ENCODE results near the gene INAFM1.
"Not testable (repeated sequence)": the region's sequence is repeated elsewhere in the genome, so short reads cannot be mapped to it uniquely, and the experiment has no call there.

INAFM1 gene

DNA sequence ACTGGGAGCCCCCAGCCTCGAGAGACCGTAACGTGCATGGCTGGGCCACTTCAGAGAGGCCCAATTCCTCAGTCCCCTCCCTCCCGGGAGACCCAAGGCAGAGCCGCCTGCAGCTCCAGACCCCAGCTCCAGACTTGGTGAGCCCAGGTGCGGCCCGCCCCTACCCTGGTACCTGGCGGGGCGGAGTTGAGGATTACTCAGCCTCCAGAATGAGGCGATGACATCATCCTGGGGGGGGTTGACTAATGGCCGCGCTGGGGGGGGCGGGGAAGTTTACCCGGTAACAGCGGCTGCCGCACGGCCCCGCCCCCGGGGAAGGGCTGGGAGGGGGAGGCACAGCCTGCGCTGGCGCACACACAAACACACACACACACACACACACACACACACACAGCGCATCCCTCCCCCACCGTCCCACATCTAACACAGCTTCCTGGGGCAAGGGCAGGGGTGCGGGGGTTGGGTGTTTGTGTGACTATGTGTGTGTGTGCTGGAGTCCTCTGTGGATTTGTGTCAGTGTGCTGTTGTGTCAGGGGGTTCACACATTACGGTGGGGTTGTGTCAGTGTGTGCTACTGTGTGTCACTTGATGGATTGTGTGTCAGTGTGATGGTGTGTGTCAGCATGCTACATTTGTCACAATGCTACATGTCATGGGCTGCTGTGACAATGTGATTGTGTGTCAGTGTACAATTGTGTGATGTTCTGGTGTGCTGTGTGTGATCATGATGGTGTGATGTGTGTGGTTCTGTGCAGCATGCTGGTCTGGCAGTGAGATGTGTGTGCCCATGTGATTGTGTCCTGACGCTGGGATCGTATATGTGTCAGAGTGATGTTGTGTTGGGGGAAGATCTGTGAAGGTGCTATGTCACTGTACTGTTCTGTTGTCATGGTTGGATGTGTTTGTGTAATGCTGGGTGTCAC lies 33.4 kb upstream of the INAFM1 start:
- DNase-seq (ENCODE audit: low read depth in 2 of 2): peak; percentile 74 to 80

DNA sequence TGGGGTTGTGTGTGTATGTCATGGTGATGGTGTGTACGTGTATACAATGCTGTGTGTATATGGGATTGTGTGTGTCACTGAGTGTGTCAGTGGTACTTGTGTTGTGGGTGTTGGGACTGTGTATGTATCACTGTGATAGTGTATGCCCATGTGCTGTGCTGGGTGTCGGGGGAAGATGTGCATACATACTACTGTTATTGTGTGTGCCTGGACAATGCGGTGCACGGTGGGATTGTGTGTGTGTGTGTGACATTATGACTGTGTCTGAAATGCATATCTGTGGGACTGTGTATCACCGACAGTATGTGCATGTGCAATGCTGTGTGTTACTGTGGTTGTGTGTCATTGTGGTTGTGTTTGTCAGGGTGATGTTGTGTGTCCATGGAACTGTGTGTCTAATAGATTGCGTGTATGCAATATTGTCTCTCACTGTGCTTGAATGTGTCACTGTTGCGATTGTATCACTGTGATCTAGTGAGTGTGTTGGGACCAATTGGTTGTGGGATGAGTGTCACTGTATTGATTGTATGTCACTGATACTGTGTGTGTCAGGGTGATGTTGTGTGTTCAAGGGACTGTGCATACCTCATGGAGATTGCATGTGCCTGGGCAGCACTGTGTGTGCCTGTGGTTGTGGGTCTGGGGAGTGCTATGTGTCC lies 32.6 kb upstream of the INAFM1 start:
- DNase-seq (ENCODE audit: low read depth in 2 of 2): no peak

DNA sequence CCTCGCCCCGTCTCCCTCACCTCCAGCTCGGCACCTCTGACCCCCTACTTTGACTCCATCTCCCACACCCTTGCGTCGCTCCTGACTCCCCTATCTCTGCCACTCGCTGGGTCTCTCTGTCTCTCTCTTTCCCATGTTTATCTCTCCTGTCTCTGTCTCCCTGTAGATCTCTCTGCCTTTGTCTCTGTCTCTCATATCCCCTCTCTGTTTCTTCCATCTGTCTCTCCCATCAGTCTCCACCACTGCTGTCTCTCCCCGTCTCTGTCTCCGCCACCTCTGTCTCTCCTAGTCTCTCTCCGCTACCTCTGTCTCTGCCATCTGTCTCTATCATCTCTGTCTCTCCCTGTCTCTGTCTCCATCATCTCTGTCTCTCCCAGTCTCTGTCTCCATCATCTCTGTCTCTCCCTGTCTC lies 31.3 kb upstream of the INAFM1 start:
- DNase-seq (ENCODE audit: low read depth in 2 of 2): no peak

DNA sequence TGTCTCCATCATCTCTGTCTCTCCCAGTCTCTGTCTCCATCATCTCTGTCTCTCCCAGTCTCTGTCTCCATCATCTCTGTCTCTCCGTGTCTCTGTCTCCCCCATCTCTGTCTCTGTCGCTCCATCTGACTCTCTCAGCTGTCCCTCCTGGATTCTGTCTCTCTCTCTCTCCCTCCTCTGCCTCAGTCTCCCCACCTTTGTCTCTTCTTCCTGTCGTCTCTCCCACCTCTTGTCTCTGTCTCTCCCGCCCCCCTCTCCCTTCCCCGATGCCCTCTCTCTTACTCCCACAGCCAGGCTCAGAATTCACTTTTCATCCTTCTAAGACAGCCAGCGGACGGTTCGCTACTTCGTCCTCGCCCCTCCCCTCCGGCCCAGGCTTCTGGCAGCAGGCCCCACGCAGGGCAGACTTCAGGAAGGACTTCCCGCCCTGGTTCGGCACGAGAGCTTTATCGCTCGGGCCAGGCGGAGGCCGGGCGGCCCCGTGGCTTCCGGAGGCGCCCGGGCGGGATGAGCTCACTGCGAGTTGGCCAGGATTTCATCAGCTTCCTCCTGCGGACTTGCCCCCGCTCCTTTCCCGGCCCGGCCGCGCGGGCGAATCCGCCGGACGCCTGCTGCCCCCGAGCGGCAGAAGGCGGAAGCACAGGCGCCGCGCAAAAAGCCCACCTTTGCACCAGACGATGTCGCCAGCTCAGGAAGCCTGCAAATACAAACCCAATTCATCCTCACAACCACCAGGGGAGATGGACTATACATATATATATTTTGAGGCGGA lies 30.7 kb upstream of the INAFM1 start:
- peak; percentile 78 for DNase-seq (ENCODE audit: low read depth in 2 of 2)

DNA sequence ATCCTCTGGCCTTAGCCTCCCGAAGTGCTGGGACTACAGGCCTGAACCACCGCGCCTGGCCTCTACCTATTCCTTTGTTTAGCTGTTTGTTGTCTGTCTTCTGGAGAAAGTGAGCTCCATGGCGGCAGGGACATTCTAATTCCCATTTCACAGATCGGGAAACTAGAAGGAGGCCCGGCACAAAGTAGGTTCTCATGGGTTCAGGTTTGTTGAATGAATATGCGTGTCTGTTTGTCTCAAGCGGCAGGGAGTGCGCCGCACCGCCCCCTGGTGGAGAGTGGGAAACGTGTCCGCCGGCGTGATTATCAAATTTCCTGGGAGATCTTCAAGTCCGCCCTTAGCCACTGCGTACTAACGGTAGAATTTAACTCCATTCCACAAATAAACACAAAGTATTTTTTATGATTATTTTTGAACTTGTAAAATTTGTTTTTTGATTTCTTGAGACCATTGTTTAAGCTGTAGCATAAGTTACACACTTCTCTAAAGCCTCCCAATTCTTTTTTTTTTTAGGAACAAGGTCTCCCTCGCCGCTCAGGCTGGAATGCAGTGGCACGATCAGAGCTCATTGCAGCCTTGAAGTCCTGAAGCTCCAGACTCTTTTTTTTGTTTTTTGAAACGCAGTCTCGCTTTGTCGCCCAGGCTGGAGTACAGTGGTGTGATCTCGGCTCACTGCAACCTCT lies 27.2 kb upstream of the INAFM1 start:
- peak in 1 of 2 donors; percentile 69 for DNase-seq (ENCODE audit: low read depth in 2 of 2)

DNA sequence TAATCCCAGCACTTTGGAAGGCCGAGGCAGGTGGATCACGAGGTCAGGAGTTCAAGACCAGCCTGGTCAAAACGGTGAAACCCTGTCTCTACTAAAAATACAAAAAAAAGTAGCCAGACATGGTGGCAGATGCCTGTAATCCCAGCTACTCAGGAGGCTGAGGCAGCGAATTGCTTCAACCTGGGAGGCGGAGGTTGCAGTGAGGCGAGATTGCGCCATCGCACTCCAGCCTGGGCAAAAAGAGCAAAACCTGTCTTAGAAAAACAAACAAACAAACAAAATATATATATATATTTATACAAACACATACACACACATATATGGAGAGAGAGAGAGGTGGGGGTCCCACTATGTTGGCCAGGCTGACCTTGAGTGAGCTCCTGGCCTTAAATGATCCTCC lies 21.7 kb upstream of the INAFM1 start:
- DNase-seq (ENCODE audit: low read depth in 2 of 2): not testable (repeated sequence)

DNA sequence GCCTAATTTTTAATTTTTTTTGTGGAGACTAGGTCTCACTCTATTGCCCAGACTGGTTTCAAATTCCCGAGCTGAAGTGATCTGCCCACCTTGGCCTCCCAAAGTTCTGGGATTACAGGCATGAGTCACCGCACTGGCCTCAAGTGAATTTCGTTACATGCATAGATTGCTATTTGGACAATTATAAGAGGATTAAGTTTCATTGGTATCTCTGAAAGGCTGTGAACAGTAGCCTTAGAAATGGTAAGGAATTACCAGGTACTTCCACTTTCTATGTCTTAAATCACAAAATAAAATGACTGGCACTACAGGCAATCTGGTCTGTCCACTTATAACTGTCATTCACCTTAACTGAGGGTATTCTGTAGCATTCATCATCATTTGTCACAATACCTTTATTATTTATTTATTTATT lies 21.2 kb upstream of the INAFM1 start:
- no peak for DNase-seq (ENCODE audit: low read depth in 2 of 2)

DNA sequence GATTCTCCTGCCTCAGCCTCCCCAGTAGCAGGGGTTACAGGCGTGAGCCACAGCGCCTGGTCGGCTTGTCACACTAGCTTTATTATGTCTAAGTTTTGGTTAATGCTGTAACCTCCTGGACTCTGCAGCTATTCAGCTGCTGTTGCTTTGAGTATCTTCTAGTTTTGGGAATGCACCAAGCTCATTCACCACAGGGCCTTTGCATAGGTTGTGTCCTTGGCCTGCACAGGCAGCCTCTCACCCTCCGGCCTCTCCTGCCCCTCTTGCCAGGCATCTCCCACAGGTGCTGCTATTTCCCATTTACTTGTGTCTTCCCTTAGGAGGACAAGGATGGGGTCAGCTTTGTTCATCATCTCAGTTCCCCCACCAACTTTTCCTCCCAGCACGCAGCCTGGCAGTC lies 20.7 kb upstream of the INAFM1 start:
- DNase-seq (ENCODE audit: low read depth in 2 of 2): no peak

DNA sequence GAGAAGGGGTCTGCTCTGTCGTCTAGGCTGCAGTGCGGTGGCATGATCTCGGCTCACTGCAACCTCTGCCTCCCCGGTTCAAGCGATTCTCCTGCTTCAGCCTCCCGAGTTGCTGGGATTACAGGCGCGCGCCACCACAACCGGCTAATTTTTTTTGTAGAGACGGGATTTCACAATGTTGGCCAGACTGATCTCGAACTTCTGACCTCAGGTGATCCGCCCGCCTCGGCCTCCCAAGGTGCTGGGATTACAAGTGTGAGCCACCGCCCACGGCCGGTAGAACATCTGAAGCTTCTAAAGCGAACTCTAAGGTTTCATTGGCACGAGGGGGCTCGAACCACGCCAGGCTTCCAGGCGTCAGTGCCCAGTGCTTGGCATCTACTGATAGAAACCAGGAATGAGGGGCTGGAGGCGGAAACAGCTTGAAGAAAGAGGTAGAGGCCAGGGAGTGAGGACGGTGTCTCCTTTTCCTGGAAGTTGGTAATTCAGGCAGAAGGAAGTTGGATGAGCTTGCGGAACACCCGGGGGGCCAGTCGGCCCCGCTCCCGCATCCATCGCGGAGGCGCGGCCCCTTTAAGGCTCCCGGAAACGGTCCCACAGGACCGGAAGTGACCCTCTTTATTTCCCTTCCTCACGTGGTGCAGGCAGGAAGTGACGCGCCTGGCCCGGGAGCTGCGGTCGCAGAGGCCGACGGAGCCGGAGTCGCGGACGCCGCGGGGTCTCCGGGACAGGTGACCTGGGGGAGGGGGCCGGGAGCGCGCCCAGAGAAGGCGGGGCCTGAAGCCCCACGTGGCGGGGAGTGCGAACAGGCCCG lies 18.6 kb upstream of the INAFM1 start, which contains the start of gene CCDC9:
Gene CCDC9 (plus strand): TSS at position 647 of the 814 bp plus-strand sequence. CDS start 1,876 bp downstream, outside the sequence.
- DNase-seq (ENCODE audit: low read depth in 2 of 2): peak in 1 of 2 donors; percentile 81

DNA sequence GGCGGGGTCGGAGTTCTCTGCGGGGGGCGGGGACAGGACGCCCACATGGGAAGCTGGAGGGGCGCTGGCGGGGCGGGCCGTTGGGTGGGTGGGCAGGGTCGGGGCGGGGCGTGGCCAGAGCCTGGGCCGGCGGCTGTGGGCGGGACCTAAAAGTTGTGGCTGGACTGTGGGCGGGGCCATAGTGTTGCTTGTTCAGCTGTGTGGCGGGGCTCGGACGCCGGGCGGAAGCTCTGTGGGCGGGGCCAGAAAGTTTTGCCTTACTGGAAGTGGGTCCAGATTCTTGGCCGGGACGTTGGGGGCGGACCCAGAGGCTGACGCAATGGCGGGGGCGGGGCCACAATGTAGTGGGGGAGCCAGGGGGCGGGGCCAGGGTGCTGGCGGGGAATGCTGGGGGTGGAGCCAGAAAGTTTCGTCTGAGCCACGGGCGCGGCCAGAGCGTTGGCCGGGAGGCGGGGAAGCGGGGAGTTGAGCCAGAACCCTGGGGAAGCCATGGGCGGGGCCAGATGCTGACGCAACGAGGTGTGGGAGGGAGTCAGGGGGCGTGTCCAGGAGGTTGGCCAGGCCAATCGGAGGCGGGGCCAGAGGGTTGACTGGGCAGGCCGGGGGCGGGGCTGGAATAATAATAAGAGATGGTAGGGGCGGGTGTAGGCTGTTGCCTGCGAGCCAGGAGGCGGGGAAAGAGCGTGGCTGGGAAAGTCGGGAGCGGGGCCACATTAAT lies 17.8 kb upstream of the INAFM1 start:
- DNase-seq (ENCODE audit: low read depth in 2 of 2): peak; percentile 99

DNA sequence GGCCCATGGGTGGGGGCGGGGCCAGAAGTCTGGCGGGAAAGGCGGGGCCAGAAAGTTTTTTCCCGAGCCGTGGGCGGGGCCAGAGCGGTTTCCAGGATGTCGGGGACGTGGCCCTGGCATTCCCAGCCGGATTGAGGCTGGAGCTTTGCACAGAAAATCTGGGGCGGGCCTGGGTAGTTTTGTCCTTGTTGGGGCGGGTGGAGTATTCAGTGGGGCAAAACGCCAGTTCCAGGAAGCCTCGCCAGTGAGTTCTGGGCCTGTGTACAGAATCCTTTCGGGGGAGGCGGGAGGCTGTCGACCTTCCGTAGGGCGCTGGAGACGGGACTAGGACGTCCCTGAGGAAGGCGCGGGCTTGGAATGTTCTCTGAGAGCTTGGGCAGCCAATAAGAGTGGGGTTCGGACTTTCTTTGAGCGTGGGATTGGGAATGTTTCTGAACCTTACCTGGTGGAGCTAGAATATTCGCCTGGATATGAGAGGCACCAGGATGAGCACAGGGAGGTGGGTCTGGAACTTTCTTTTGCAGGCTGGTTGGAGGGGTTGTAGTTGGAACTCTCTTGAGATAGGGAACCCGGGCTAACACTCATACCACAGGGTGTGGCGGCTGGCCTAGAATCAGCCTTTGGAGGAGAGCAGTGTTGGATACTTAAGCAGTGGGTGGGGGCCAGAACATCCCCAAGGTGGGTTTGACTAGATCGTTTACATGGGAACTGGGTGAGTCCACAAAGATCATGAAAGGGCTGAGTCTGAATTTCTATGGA lies 17.1 kb upstream of the INAFM1 start:
- DNase-seq (ENCODE audit: low read depth in 2 of 2): no peak

DNA sequence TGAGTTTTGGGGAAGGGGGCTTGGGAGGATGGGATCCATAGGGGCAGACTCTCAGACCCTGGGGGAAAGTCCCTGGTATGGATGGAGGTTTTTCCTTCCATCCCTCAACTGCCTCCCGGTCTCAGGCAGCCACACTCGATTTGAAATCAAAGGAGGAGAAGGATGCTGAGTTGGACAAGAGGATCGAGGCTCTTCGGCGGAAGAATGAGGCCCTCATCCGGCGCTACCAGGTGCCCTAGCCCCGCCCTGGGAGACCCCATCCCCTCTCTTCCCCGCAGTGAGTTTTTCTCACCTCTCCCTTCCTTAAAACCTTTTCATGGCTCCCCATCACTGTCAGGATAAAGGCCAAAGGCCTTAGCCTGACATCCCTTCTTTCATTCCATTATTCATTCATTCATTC lies 16.3 kb upstream of the INAFM1 start:
- no peak for DNase-seq (ENCODE audit: low read depth in 2 of 2)

DNA sequence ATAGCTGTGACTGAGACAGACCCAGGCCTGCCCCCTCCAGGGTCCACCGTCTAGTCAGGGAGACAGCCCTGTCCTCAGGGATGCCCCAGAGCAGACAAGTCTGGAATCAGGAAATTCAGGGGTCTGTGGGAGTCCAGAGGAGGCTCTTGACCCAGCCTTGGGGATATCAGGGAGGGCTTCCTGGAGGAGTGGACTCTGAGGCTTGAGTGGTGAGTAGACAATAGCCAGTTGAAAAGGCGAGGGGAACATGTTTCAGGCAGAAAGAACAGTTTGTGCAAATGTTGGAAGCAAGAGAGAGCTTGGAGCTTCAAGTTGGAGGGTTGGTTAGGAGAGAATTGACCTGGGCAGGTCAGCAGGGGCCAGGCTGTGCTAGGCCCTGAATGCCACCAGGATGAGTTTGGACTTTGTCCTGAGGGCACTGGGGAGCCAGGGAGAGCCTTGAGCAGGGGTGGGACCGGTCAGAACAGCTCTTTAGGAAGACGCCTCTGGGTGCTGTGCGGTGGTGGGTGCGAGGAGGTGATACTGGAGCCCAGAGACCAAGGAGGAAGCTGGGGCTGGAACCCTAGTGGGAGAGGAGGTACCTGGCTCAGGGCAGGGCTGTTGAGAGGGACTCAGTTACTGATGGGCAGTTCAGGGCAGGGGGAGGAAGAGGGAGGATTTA lies 15.7 kb upstream of the INAFM1 start:
- no peak for DNase-seq (ENCODE audit: low read depth in 2 of 2)

DNA sequence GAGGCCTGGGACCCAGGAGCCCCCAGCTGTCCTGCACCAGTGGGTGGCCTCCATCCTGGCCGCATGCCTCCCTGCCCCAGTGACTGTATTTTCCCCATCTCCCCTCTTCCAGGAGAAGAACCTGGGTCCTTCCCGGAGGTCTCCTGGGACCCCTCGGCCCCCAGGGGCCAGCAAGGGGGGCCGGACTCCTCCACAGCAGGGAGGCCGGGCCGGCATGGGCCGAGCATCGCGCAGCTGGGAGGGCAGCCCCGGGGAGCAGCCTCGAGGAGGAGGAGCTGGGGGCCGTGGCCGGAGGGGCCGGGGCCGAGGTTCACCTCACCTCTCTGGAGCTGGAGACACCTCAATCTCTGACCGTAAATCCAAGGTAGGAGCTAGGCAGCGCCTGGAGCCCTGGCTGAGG lies 14.2 kb upstream of the INAFM1 start:
- DNase-seq (ENCODE audit: low read depth in 2 of 2): no peak

DNA sequence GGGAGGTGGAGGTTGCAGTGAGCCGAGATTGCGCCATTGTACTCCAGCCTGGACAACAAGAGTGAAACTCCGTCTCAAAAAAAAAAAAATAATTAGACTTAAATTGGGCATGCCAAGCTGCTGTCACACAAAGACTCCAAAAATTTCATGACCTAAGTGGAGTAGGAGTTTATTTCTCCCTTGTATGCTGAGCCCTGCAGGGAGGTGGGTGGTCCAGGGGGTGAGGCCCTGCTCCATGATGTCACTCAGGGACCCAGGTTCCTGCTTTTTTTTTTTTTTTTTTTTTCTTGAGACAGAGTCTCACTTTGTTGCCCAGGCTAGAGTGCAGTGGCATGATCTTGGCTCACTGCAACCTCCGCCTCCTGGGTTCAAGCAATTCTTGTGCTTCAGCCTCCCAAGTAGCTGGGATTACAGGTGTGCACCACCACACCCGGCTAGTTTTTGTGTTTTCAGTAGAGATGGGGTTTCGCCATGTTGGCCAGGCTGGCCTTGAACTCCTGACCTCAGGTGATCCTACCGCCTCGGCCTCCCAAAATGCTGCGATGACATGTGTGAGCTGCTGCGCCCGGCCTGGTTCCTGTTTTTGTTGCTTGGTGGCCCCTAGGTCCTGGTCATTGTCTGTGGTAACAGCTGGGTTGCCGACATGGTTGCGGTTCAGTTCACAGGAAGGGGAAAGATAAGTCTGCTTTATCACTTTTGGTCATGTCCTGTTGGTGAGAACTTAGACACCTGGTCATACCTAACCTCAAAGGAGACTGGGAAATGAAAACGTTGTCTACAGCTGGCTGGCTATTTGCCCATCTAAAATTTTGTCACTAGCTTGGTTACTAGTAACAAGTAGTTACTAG lies 12.5 kb upstream of the INAFM1 start:
- DNase-seq (ENCODE audit: low read depth in 2 of 2): not testable (repeated sequence)

DNA sequence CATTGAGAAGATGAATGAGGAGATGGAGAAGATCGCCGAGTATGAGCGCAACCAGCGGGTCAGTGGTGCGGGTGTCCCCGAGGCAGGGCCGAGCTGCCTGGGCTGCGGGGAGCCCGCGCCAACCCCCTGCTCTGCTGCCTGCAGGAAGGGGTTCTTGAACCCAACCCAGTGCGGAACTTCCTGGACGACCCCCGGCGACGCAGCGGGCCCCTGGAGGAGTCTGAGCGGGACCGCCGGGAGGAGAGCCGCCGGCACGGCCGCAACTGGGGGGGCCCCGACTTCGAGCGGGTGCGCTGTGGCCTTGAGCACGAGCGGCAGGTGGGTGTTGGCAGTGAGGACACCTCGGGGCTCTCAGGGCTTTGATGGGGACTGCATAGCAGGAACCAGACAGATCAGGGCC lies 10.1 kb upstream of the INAFM1 start:
- no peak for DNase-seq (ENCODE audit: low read depth in 2 of 2)

DNA sequence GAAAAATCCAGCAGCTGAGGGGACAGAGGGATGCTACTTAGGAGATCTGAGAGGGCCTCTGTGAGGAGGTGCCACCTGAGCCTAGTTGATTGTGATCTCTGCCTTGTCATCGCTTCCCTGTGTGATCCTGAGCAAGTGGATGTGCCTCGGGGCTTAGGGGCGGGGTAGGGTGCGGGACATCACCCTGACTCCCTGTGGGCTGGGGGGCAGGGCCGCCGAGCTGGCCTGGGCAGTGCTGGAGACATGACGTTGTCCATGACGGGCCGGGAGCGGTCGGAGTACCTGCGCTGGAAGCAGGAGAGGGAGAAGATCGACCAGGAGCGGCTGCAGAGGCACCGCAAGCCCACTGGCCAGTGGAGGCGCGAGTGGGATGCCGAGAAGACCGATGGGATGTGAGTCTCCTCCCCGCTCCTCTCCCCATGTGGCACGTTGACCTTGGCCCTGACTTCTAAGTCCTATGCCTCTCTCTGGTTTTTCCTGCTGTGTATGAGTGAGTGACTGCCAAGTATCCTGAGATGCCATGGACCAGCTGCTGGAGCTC lies 8.2 kb upstream of the INAFM1 start:
- no peak for DNase-seq (ENCODE audit: low read depth in 2 of 2)

DNA sequence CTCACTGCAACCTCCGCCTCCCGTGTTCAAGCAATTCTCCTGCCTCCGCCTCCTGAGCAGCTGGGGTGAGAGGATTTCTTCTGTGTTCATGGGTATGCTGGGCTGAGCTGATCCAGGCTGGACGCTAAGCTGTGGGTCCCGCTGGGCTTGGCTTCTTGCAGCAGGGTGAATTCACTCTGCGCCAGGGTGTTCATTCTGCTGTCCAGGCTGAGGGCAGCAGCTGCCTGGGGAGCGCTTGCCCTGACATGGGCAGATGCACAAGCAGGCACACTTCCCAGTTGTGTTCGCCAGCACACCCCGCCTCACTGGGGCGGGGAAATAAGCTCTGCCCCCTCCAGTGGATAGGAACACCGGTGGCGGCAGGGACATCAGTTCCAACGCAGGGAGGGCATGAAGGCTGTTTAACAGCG lies 7.3 kb upstream of the INAFM1 start:
- DNase-seq (ENCODE audit: low read depth in 2 of 2): no peak

All from activated CD8-positive, alpha-beta memory T cell treated with anti-CD3 and anti-CD28 coated beads for 4 hours (primary cell).